Astrocyte (in vitro differentiated cells and primary cell): Measurements from ENCODE around the gene CYP19A1. TPM values are rescaled to one million over a fixed set of nuclear protein-coding genes. Genes with fewer than 3 reads are reported as not detected.

Experiments used
- DNase-seq: peaks from one replicate; pipeline ENCODE4 v3.0.0-alpha.2; 2010; ENCODE audit warnings: low read depth
- FAIRE-seq: peaks from 2 replicates; lab custom pipeline; 2011; peaks lifted over from hg19 to GRCh38; lab: Jason Lieb, UNC
- H2AFZ ChIP-seq: 2 replicates; pipeline ENCODE4 v1.6.0; 2012; ENCODE audit warnings: low read depth, low read length, inconsistent platforms
- H3K27ac ChIP-seq: 2 replicates; pipeline ENCODE4 v1.5.1; 2011; ENCODE audit warnings: low read depth, low read length, inconsistent platforms
- H3K27me3 ChIP-seq: 2 replicates; pipeline ENCODE4 v1.6.0; 2011; ENCODE audit warnings: low read length, inconsistent platforms; ENCODE audit not compliant: insufficient read depth
- H3K36me3 ChIP-seq: 2 replicates; pipeline ENCODE4 v1.5.1; 2011; ENCODE audit warnings: low read length, inconsistent platforms; ENCODE audit not compliant: insufficient read depth
- H3K4me1 ChIP-seq: 2 replicates; pipeline ENCODE4 v1.5.1; 2011; ENCODE audit warnings: low read length, inconsistent platforms; ENCODE audit not compliant: insufficient read depth
- H3K4me2 ChIP-seq: 2 replicates; pipeline ENCODE4 v1.6.0; 2012; ENCODE audit warnings: low read length, inconsistent platforms
- H3K4me3 ChIP-seq: 2 replicates; pipeline ENCODE4 v1.5.1; 2011; ENCODE audit warnings: low read depth, mild to moderate bottlenecking, low read length, inconsistent platforms; ENCODE audit not compliant: insufficient read depth
- H3K79me2 ChIP-seq: 2 replicates; pipeline ENCODE4 v1.6.0; 2012; ENCODE audit warnings: mild to moderate bottlenecking, low read length, inconsistent platforms; ENCODE audit not compliant: insufficient read depth
- H3K9ac ChIP-seq: 2 replicates; pipeline ENCODE4 v1.6.0; 2012; ENCODE audit warnings: mild to moderate bottlenecking, low read length, inconsistent platforms
- H3K9me3 ChIP-seq: 2 replicates; pipeline ENCODE4 v1.5.1; 2012; ENCODE audit warnings: low read depth, mild to moderate bottlenecking, low read length, inconsistent platforms; ENCODE audit not compliant: insufficient read depth
- H4K20me1 ChIP-seq: 2 replicates; pipeline ENCODE4 v1.6.0; 2012; ENCODE audit warnings: low read length, inconsistent platforms; ENCODE audit not compliant: insufficient read depth
- H3K27ac Mint-ChIP-seq: one replicate; pipeline ENCODE4 v1.8.0; 2021; ENCODE audit warnings: mild to moderate bottlenecking, mixed read lengths; ENCODE audit not compliant: unreplicated experiment
- H3K27me3 Mint-ChIP-seq: one replicate; pipeline ENCODE4 v1.8.0; 2021; ENCODE audit warnings: low read depth, mixed read lengths; ENCODE audit not compliant: unreplicated experiment
- H3K36me3 Mint-ChIP-seq: one replicate; pipeline ENCODE4 v1.8.0; 2021; ENCODE audit warnings: low read depth, mixed read lengths; ENCODE audit not compliant: unreplicated experiment
- H3K4me1 Mint-ChIP-seq: one replicate; pipeline ENCODE4 v1.8.0; 2021; ENCODE audit warnings: low read depth, mixed read lengths; ENCODE audit not compliant: unreplicated experiment
- H3K4me3 Mint-ChIP-seq: one replicate; pipeline ENCODE4 v1.8.0; 2021; ENCODE audit warnings: mild to moderate bottlenecking, moderate library complexity, mixed read lengths; ENCODE audit not compliant: unreplicated experiment
- H3K9me3 Mint-ChIP-seq: one replicate; pipeline ENCODE4 v1.8.0; 2021; ENCODE audit warnings: mild to moderate bottlenecking, mixed read lengths; ENCODE audit not compliant: unreplicated experiment
- CTCF ChIP-seq: IDR thresholded peaks from 2 replicates; pipeline ENCODE4 v1.5.1; 2011; ENCODE audit warnings: low read depth, mild to moderate bottlenecking, inconsistent platforms, low read length, moderate library complexity; ENCODE audit not compliant: insufficient read depth
- EZH2 ChIP-seq: IDR thresholded peaks from 2 replicates; pipeline ENCODE4 v1.6.1; 2012; ENCODE audit warnings: mild to moderate bottlenecking, low read length, inconsistent platforms; ENCODE audit not compliant: insufficient read depth
- total RNA-seq: library from RNA; stranded (reverse); gene quantifications from 2 replicates; pipeline ENCODE4 v1.2.1, GENCODE V29; 2021

Gene CYP19A1
- total RNA-seq, 1 donor from 2014 or later: 0.75 TPM

- no peaks in the 10 kb centered on the region for H3K4me1 ChIP-seq
- H2AFZ ChIP-seq: no peak overlapping the region
- no peaks in the 10 kb centered on the region for H4K20me1 ChIP-seq
- TF ChIP-seq EZH2 (no peak), CTCF (no peak)
- H3K4me3 Mint-ChIP-seq: no peak overlapping the region
- no peak overlapping the region for H3K4me2 ChIP-seq
- H3K9me3 Mint-ChIP-seq: no peaks in the 10 kb centered on the region
- no peak overlapping the region for H3K27ac ChIP-seq
- no peaks in the 10 kb centered on the region for H3K36me3 Mint-ChIP-seq
- no peaks in the 10 kb centered on the region for H3K4me1 Mint-ChIP-seq
- H3K36me3 ChIP-seq: no peaks in the 10 kb centered on the region
- no peak overlapping the region for H3K4me3 ChIP-seq
- DNase-seq (no peak), FAIRE-seq (no peak)
- H3K9me3 ChIP-seq: no peaks in the 10 kb centered on the region
- H3K79me2 ChIP-seq: no peaks in the 10 kb centered on the region
- H3K27ac Mint-ChIP-seq: no peak overlapping the region
- peaks cover 44% of the 10 kb centered on the region for H3K27me3 ChIP-seq
- H3K9ac ChIP-seq: no peak overlapping the region
- peaks cover 32% of the 10 kb centered on the region for H3K27me3 Mint-ChIP-seq
These were observed 57.6 kb downstream of the CYP19A1 start for GRCh38 chr15:51280838-51281237.

GRCh38 chr15:51279391-51279790 is 59.0 kb downstream of the CYP19A1 start:
- no peak for DNase-seq
- FAIRE-seq: no peak
- no peaks in the 10 kb centered on the region for H3K9me3 ChIP-seq
- no peak overlapping the region for H3K4me3 Mint-ChIP-seq
- H3K9ac ChIP-seq: no peak overlapping the region
- H4K20me1 ChIP-seq: no peaks in the 10 kb centered on the region
- TF ChIP-seq CTCF (no peak), EZH2 (no peak)
- H3K4me3 ChIP-seq: no peak overlapping the region
- H3K4me1 Mint-ChIP-seq: no peaks in the 10 kb centered on the region
- peaks cover 44% of the 10 kb centered on the region for H3K27me3 ChIP-seq
- H3K27ac ChIP-seq: no peak overlapping the region
- no peaks in the 10 kb centered on the region for H3K36me3 ChIP-seq
- H2AFZ ChIP-seq: no peak overlapping the region
- H3K36me3 Mint-ChIP-seq: no peaks in the 10 kb centered on the region
- H3K4me2 ChIP-seq: no peak overlapping the region
- H3K4me1 ChIP-seq: no peaks in the 10 kb centered on the region
- H3K27me3 Mint-ChIP-seq: peaks cover 32% of the 10 kb centered on the region
- no peak overlapping the region for H3K27ac Mint-ChIP-seq
- no peaks in the 10 kb centered on the region for H3K9me3 Mint-ChIP-seq
- no peaks in the 10 kb centered on the region for H3K79me2 ChIP-seq

GRCh38 chr15:51277101-51277500 is 61.3 kb downstream of the CYP19A1 start:
- TF ChIP-seq EZH2: no peak
- no peak for TF ChIP-seq CTCF
- Histone ChIP-seq H4K20me1 (no peaks in the 10 kb centered on the region), H3K27me3 (peaks cover 34% of the 10 kb centered on the region), H3K79me2 (no peaks in the 10 kb centered on the region), H3K4me3 (no peak overlapping the region), H3K27ac (no peak overlapping the region), H3K36me3 (no peaks in the 10 kb centered on the region), H3K9me3 (no peaks in the 10 kb centered on the region), H3K4me1 (no peaks in the 10 kb centered on the region), H2AFZ (no peak overlapping the region), H3K4me2 (no peak overlapping the region), H3K9ac (no peak overlapping the region)
- Mint-ChIP-seq H3K36me3 (no peaks in the 10 kb centered on the region), H3K9me3 (no peaks in the 10 kb centered on the region), H3K4me1 (no peaks in the 10 kb centered on the region), H3K27ac (no peak overlapping the region), H3K4me3 (no peak overlapping the region), H3K27me3 (peaks cover 36% of the 10 kb centered on the region)
- no peak for DNase-seq
- FAIRE-seq: no peak
